Colonic mucosa (tissue), 4 donors: ENCODE results near the gene ADAMTS14. TPM values are rescaled to one million over a fixed set of nuclear protein-coding genes. Genes with fewer than 3 reads are reported as not detected.

Experiments
- DNase-seq: peaks from one replicate; pipeline ENCODE4 v3.0.0-alpha.2; 2020
- H3K27ac ChIP-seq: fragments of 200-600 bp; one replicate; pipeline ENCODE4 v1.8.0; 2021
- H3K27me3 ChIP-seq: fragments of 200-600 bp; one replicate; pipeline ENCODE4 v1.8.0; 2021
- H3K36me3 ChIP-seq: fragments of 200-600 bp; one replicate; pipeline ENCODE4 v1.8.0; 2021
- H3K4me1 ChIP-seq: fragments of 200-600 bp; one replicate; pipeline ENCODE4 v1.8.0; 2021; ENCODE audit warnings: mild to moderate bottlenecking
- H3K4me3 ChIP-seq: fragments of 200-600 bp; one replicate; pipeline ENCODE4 v1.8.0; 2021
- H3K9ac ChIP-seq, 2 donors: one replicate each; pipeline ENCODE4 v1.7.0; 2013; ENCODE audit warnings: control low read depth in 2 of 2, low read depth in 2 of 2, low read length in 2 of 2
- H3K9me3 ChIP-seq: fragments of 200-600 bp; one replicate; pipeline ENCODE4 v1.8.0; 2021
- CTCF ChIP-seq: fragments of 200-600 bp; IDR thresholded peaks from one replicate; pipeline ENCODE4 v1.8.0; 2022; ENCODE audit warnings: antibody characterized with exemption, mild to moderate bottlenecking
- intact Hi-C: fragments of 100-400 bp; cut with DNase I; formaldehyde crosslinking; loops from one replicate; pipeline ENCODE4 v1.14.1; 2022
- total RNA-seq, 2 donors: library from RNA; stranded (reverse); fragmentation: NEBNext Ultra II Directional in 1 of 2; extraction: Animal tissue kit (Norgen Biotek cat#: 25700) in 1 of 2; gene quantifications; one replicate each; pipeline ENCODE4 v1.2.1, GENCODE V29; 2021
- donor health status: healthy.
- donor health status: DM: no; HTN: no; CAD: no.
- donor health status: DM: no; HTN: no; CAD: no.

ADAMTS14 gene
- total RNA-seq, 2 donors from 2014 or later, result 0.93 to 1.5 TPM

- H3K4me3 ChIP-seq, result no peak overlapping the region
- H3K9ac ChIP-seq, result no peak overlapping the region
- no peaks in the 10 kb centered on the region for H3K36me3 ChIP-seq
- no peaks in the 10 kb centered on the region for H3K4me1 ChIP-seq
- no peak for TF ChIP-seq CTCF
- DNase-seq, result no peak
- no peak overlapping the region for H3K27ac ChIP-seq
- intact Hi-C loops, result no loop called here
- H3K27me3 ChIP-seq, result no peaks in the 10 kb centered on the region
- H3K9me3 ChIP-seq, result no peaks in the 10 kb centered on the region
Measured at GRCh38 chr10:70810967-70811366, 138.7 kb downstream of the ADAMTS14 start.

GRCh38 chr10:70811881-70812280, 139.6 kb downstream of the ADAMTS14 start:
- no peak for TF ChIP-seq CTCF
- Histone ChIP-seq H3K4me3 (no peak overlapping the region), H3K9ac (no peak overlapping the region), H3K27ac (no peak overlapping the region), H3K4me1 (peaks cover 3% of the 10 kb centered on the region), H3K27me3 (no peaks in the 10 kb centered on the region), H3K36me3 (no peaks in the 10 kb centered on the region), H3K9me3 (no peaks in the 10 kb centered on the region)
- DNase-seq, result no peak
- intact Hi-C loops, result no loop called here

Other genes with a start within 250 kb of the ADAMTS14 start
- under 1 TPM in 1 of 2 donors, not detected in 1; 0.17 TPM for gene NODAL, start 230.8 kb upstream of the ADAMTS14 start, total RNA-seq
- gene PALD1, start 193.7 kb upstream of the ADAMTS14 start, total RNA-seq, result 1 to 10 TPM; 1.3 to 2.5 TPM
- 1 to 10 TPM in 1 of 2 donors, under 1 TPM in 1; 0.96 to 1.3 TPM for gene PRF1, start 69.8 kb upstream of the ADAMTS14 start, total RNA-seq
- not detected for gene TBATA, start 112.9 kb downstream of the ADAMTS14 start, total RNA-seq
- gene SGPL1, start 143.4 kb downstream of the ADAMTS14 start, total RNA-seq, result 10 to 100 TPM; 59.8 to 67.6 TPM
- gene PCBD1, start 216.1 kb downstream of the ADAMTS14 start, total RNA-seq, result 100 to 1,000 TPM in 1 of 2 donors, 10 to 100 TPM in 1; 96.4 to 196 TPM